Measurements from ENCODE around the gene SPECC1L.
"Not testable (repeated sequence)": the region's sequence is repeated elsewhere in the genome, so short reads cannot be mapped to it uniquely, and the experiment has no call there.

The SPECC1L gene

DNA sequence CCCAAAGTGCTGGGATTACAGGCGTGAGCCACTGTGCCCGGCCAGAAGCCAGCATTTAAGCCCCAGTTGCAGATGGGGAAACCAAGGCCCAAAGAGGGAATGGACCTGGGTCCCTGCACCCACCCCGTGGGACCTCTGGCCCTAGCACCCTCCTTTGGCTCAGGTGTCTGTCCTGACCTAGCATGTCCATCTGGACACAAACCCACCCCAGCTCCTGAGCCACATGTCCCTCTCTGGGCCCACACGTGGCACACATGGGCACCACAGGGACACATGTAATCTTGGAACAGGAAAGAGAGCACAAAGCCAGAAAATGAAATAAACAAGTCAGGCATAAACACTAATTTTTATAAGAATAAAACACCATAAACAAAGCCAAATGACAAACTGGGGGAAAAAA lies 35.3 kb upstream of the SPECC1L start:
- peaks cover 2% of the 10 kb centered on the region for H3K4me1 ChIP-seq (ENCODE audit: control insufficient read depth, insufficient read depth, low read length)
- H3K9me3 ChIP-seq (ENCODE audit: control insufficient read depth, insufficient read depth, low read length) = no peaks in the 10 kb centered on the region
- H3K9ac ChIP-seq (ENCODE audit: low read depth, low read length) = no peak overlapping the region
- H3K27me3 ChIP-seq (ENCODE audit: control insufficient read depth, insufficient read depth, low read length) = no peaks in the 10 kb centered on the region
- no peak overlapping the region for H3K4me3 ChIP-seq (ENCODE audit: low read depth, low read length)
- no peaks in the 10 kb centered on the region for H3K36me3 ChIP-seq (ENCODE audit: control insufficient read depth, insufficient read depth, low read length)

GRCh38 chr22:24236656-24237055 lies 34.0 kb upstream of the SPECC1L start:
- Histone ChIP-seq H3K27me3 (ENCODE audit: control insufficient read depth, insufficient read depth, low read length) (no peaks in the 10 kb centered on the region), H3K4me1 (ENCODE audit: control insufficient read depth, insufficient read depth, low read length) (no peaks in the 10 kb centered on the region), H3K9ac (ENCODE audit: low read depth, low read length) (no peak overlapping the region), H3K36me3 (ENCODE audit: control insufficient read depth, insufficient read depth, low read length) (no peaks in the 10 kb centered on the region), H3K9me3 (ENCODE audit: control insufficient read depth, insufficient read depth, low read length) (no peaks in the 10 kb centered on the region), H3K4me3 (ENCODE audit: low read depth, low read length) (no peak overlapping the region)

DNA sequence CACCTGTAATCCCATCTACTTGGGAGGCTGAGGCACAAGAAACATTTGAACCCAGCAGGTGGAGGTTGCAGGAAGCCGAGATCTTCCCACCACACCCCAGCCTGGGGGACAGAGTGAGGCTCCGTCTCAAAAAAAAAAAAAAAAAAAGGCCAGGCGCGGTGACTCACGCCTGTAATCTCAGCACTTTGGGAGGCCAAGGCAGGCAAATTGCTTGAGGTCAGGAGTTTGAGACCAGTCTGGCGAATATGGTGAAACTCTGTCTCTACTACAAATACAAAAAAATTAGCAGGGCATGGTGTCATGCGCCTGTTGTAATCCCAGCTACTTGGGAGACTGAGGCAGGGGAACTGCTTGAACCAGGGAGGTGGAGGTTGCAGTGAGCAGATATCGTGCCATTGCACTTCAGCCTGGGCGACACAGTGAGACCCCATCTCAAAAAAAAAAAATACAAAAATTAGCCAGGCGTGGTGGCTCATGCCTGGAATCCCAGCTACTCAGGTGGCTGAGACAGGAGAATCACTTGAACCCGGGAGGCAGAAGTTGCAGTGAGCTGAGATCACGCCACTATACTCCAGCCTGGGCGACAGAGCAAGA lies 32.4 kb upstream of the SPECC1L start:
- H3K4me3 ChIP-seq (ENCODE audit: low read depth, low read length); H3K4me1 ChIP-seq (ENCODE audit: control insufficient read depth, insufficient read depth, low read length); H3K36me3 ChIP-seq (ENCODE audit: control insufficient read depth, insufficient read depth, low read length); H3K9ac ChIP-seq (ENCODE audit: low read depth, low read length); H3K27me3 ChIP-seq (ENCODE audit: control insufficient read depth, insufficient read depth, low read length); H3K9me3 ChIP-seq (ENCODE audit: control insufficient read depth, insufficient read depth, low read length): not testable (repeated sequence)

GRCh38 chr22:24240381-24240780 lies 30.2 kb upstream of the SPECC1L start:
- Histone ChIP-seq H3K4me3 (ENCODE audit: low read depth, low read length) (no peak overlapping the region), H3K27me3 (ENCODE audit: control insufficient read depth, insufficient read depth, low read length) (no peaks in the 10 kb centered on the region), H3K9me3 (ENCODE audit: control insufficient read depth, insufficient read depth, low read length) (no peaks in the 10 kb centered on the region), H3K9ac (ENCODE audit: low read depth, low read length) (no peak overlapping the region), H3K36me3 (ENCODE audit: control insufficient read depth, insufficient read depth, low read length) (no peaks in the 10 kb centered on the region), H3K4me1 (ENCODE audit: control insufficient read depth, insufficient read depth, low read length) (no peaks in the 10 kb centered on the region)

GRCh38 chr22:24240985-24241692 lies 29.5 kb upstream of the SPECC1L start:
- H3K4me3 ChIP-seq (ENCODE audit: low read depth, low read length); H3K27me3 ChIP-seq (ENCODE audit: control insufficient read depth, insufficient read depth, low read length); H3K9me3 ChIP-seq (ENCODE audit: control insufficient read depth, insufficient read depth, low read length); H3K4me1 ChIP-seq (ENCODE audit: control insufficient read depth, insufficient read depth, low read length); H3K9ac ChIP-seq (ENCODE audit: low read depth, low read length); H3K36me3 ChIP-seq (ENCODE audit: control insufficient read depth, insufficient read depth, low read length): not testable (repeated sequence)

- not testable (repeated sequence) for H3K9ac ChIP-seq (ENCODE audit: low read depth, low read length); H3K4me3 ChIP-seq (ENCODE audit: low read depth, low read length); H3K4me1 ChIP-seq (ENCODE audit: control insufficient read depth, insufficient read depth, low read length); H3K27me3 ChIP-seq (ENCODE audit: control insufficient read depth, insufficient read depth, low read length); H3K9me3 ChIP-seq (ENCODE audit: control insufficient read depth, insufficient read depth, low read length); H3K36me3 ChIP-seq (ENCODE audit: control insufficient read depth, insufficient read depth, low read length)
Measured at GRCh38 chr22:24243417-24243816, 27.2 kb upstream of the SPECC1L start.

DNA sequence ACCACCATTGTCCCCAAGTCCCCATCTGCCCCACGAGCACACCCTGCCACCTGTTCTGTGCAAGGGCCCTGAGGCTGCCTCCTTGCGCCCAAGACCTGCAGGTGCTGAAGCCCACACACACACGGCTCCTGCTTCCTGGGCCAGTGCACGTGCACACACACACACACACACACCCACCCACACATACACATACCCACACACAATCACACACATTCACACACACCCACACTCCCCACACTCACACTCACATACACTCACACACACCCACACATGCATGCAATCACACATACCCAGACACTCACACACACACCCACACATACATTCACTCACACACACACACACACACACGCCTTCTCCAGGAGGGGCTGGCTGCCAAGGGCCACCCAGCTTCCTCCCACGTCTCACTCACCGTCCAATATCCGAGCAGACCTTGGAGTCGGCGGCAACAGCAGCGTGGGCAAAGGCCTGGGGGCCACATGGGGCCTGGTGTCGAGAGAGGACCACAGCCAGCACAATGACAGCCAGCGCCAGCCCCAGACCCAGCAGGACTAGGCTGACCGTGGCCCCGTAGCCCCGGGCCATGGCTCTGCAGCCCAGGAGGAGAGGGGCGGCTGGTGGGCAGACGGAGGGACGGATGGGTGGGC lies 26.4 kb upstream of the SPECC1L start:
- Histone ChIP-seq H3K4me3 (ENCODE audit: low read depth, low read length) (no peak overlapping the region), H3K9ac (ENCODE audit: low read depth, low read length) (no peak overlapping the region), H3K4me1 (ENCODE audit: control insufficient read depth, insufficient read depth, low read length) (no peaks in the 10 kb centered on the region)

GRCh38 chr22:24245030-24245431 lies 25.6 kb upstream of the SPECC1L start, which contains the start of gene GGT5:
Gene GGT5, minus strand, starts transcription at chr22:24245082. Its CDS starts 357 bp downstream, at chr22:24244725.
- H3K27me3 ChIP-seq (ENCODE audit: control insufficient read depth, insufficient read depth, low read length); H3K9me3 ChIP-seq (ENCODE audit: control insufficient read depth, insufficient read depth, low read length); H3K9ac ChIP-seq (ENCODE audit: low read depth, low read length); H3K4me3 ChIP-seq (ENCODE audit: low read depth, low read length); H3K4me1 ChIP-seq (ENCODE audit: control insufficient read depth, insufficient read depth, low read length); H3K36me3 ChIP-seq (ENCODE audit: control insufficient read depth, insufficient read depth, low read length): not testable (repeated sequence)

More for the DNA sequence above, 26.4 kb upstream of the SPECC1L start:
- Histone ChIP-seq H3K9me3 (ENCODE audit: control insufficient read depth, insufficient read depth, low read length) (no peaks in the 10 kb centered on the region), H3K27me3 (ENCODE audit: control insufficient read depth, insufficient read depth, low read length) (no peaks in the 10 kb centered on the region), H3K36me3 (ENCODE audit: control insufficient read depth, insufficient read depth, low read length) (no peaks in the 10 kb centered on the region)

GRCh38 chr22:24245584-24246561 lies 24.8 kb upstream of the SPECC1L start:
- not testable (repeated sequence) for H3K9me3 ChIP-seq (ENCODE audit: control insufficient read depth, insufficient read depth, low read length); H3K27me3 ChIP-seq (ENCODE audit: control insufficient read depth, insufficient read depth, low read length); H3K9ac ChIP-seq (ENCODE audit: low read depth, low read length); H3K36me3 ChIP-seq (ENCODE audit: control insufficient read depth, insufficient read depth, low read length); H3K4me1 ChIP-seq (ENCODE audit: control insufficient read depth, insufficient read depth, low read length); H3K4me3 ChIP-seq (ENCODE audit: low read depth, low read length)

GRCh38 chr22:24247011-24247507 lies 23.6 kb upstream of the SPECC1L start:
- Histone ChIP-seq H3K4me1 (ENCODE audit: control insufficient read depth, insufficient read depth, low read length) (no peaks in the 10 kb centered on the region), H3K9ac (ENCODE audit: low read depth, low read length) (no peak overlapping the region), H3K36me3 (ENCODE audit: control insufficient read depth, insufficient read depth, low read length) (no peaks in the 10 kb centered on the region), H3K9me3 (ENCODE audit: control insufficient read depth, insufficient read depth, low read length) (no peaks in the 10 kb centered on the region), H3K4me3 (ENCODE audit: low read depth, low read length) (no peak overlapping the region), H3K27me3 (ENCODE audit: control insufficient read depth, insufficient read depth, low read length) (no peaks in the 10 kb centered on the region)

DNA sequence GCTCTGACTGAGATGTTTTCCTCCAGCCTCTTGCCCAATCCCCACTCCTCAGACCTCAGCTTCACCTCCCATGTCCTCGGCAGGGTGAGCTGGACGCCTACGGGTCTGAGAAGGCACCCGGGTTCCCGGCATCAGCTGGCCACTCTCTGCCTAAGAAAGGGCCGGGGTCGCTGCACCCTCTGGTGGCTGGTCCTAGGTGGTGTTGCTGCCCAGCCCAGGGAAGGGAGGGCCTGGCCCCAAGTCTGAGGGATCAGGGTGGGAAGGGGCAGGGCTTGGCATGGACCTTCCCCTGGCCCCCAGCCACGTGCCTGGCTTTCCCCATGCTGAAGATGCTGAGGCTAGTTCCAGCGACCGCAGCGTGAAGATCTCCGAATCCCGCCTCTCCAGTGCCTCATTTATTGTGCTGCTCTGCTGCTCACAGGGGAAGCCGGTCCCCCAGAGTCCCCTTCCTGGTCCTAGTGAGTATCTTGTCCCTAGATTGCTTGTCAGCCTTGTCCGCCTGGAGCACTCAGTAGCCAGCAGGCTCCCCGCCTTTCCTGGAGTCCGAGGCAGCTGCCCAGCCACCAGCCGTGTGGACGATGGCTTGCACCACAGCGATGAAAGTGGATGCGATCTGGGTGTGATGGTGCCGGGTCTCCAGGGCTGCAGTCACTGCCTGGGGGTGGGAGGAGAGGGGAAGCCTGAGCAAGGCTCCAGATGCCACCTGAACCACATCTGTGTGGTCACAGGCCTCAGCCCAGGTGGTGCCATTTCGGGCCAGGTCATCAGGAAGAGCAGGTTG lies 22.9 kb upstream of the SPECC1L start:
- Histone ChIP-seq H3K9me3 (ENCODE audit: control insufficient read depth, insufficient read depth, low read length) (no peaks in the 10 kb centered on the region), H3K36me3 (ENCODE audit: control insufficient read depth, insufficient read depth, low read length) (no peaks in the 10 kb centered on the region), H3K27me3 (ENCODE audit: control insufficient read depth, insufficient read depth, low read length) (no peaks in the 10 kb centered on the region), H3K9ac (ENCODE audit: low read depth, low read length) (no peak overlapping the region), H3K4me3 (ENCODE audit: low read depth, low read length) (no peak overlapping the region), H3K4me1 (ENCODE audit: control insufficient read depth, insufficient read depth, low read length) (no peaks in the 10 kb centered on the region)

Measured in iPS-15b (cell line).